Loucy (cell line): ENCODE data around the gene NECTIN4.
A peak's percentile ranks its signal among the peaks of the same experiment; 100 is the strongest.

Experiments
- H2AFZ ChIP-seq: fragments of 200-600 bp; sonication (generic); 2 replicates; pipeline ENCODE4 v1.6.0; 2016; ENCODE audit warnings: antibody characterized with exemption, mild to moderate bottlenecking, low read length, moderate library complexity
- H3F3A ChIP-seq: fragments of 200-600 bp; 2 replicates; pipeline ENCODE4 v1.6.0; 2016; ENCODE audit warnings: antibody characterized with exemption, low read depth, mild to moderate bottlenecking
- H3K27me3 ChIP-seq: fragments of 200-600 bp; sonication (generic); 2 replicates; pipeline ENCODE4 v1.6.1; 2014; ENCODE audit warnings: low read length, mild to moderate bottlenecking; ENCODE audit not compliant: insufficient read depth, poor library complexity, severe bottlenecking
- H3K36me3 ChIP-seq: fragments of 200-600 bp; sonication (generic); 2 replicates; pipeline ENCODE4 v1.6.1; 2016; ENCODE audit warnings: low read length; ENCODE audit not compliant: insufficient read depth
- H3K4me1 ChIP-seq: fragments of 200-600 bp; sonication (generic); 2 replicates; pipeline ENCODE4 v1.5.1; 2014; ENCODE audit warnings: low read length, mild to moderate bottlenecking; ENCODE audit not compliant: insufficient read depth, poor library complexity, severe bottlenecking
- H3K4me2 ChIP-seq: fragments of 200-600 bp; sonication (generic); 2 replicates; pipeline ENCODE4 v1.6.0; 2014; ENCODE audit warnings: antibody characterized with exemption, low read length, low read depth, mild to moderate bottlenecking; ENCODE audit not compliant: poor library complexity, severe bottlenecking
- H3K4me3 ChIP-seq: fragments of 200-600 bp; sonication (generic); 2 replicates; pipeline ENCODE4 v1.5.1; 2014; ENCODE audit warnings: low read length, mild to moderate bottlenecking, mixed read lengths; ENCODE audit not compliant: poor library complexity, severe bottlenecking
- H3K79me2 ChIP-seq: fragments of 200-600 bp; sonication (generic); 2 replicates; pipeline ENCODE4 v1.6.1; 2014; ENCODE audit warnings: low read length; ENCODE audit not compliant: insufficient read depth
- H3K9ac ChIP-seq: fragments of 200-600 bp; sonication (generic); 2 replicates; pipeline ENCODE4 v1.6.0; 2014; ENCODE audit warnings: mild to moderate bottlenecking, low read depth, low read length, moderate library complexity; ENCODE audit not compliant: poor library complexity, severe bottlenecking
- H3K9me2 ChIP-seq: fragments of 200-600 bp; sonication (generic); replicated peaks from 2 replicates; pipeline ENCODE4 v1.6.1; 2016; ENCODE audit warnings: low read depth, low read length, mixed read lengths
- H3K9me3 ChIP-seq: fragments of 200-600 bp; sonication (generic); 2 replicates; pipeline ENCODE4 v1.6.1; 2014; ENCODE audit warnings: mild to moderate bottlenecking, antibody characterized with exemption, low read length, low read depth; ENCODE audit not compliant: insufficient read depth
- H4K20me1 ChIP-seq: fragments of 200-600 bp; sonication (generic); 2 replicates; pipeline ENCODE4 v1.6.0; 2014; ENCODE audit warnings: antibody characterized with exemption, low read length, mild to moderate bottlenecking; ENCODE audit not compliant: insufficient read depth, poor library complexity, severe bottlenecking
- CTCF ChIP-seq: fragments of 200-600 bp; sonication (generic); conservative IDR thresholded peaks from 2 replicates; pipeline ENCODE4 v1.5.1; 2014; ENCODE audit warnings: mild to moderate bottlenecking, antibody characterized with exemption, low read length
- EZH2phosphoT487 ChIP-seq: fragments of 200-600 bp; IDR thresholded peaks from 2 replicates; pipeline ENCODE4 v1.6.1; 2018; ENCODE audit warnings: antibody characterized with exemption, mild to moderate bottlenecking, moderate library complexity, borderline replicate concordance

The NECTIN4 gene

DNA sequence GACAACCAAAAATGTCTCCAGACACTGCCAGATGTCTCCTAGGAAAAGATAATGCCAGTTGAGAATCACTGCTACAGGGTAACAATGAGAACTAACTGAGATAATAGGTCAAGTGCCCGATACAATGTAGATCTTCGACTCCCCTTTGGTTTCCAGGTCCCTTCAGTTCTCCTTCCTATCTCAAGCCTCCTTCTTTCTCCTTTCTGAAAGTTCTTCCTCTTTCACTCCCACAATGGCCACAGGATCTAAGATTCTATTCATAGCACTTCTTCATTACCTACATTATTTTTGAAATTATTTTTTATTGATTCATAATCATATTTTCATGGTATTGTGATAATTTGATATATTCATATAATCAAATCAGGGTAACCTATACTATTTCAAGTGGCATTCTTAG is 22.2 kb upstream of the NECTIN4 start:
- TF ChIP-seq CTCF = no peak
- TF ChIP-seq EZH2phosphoT487 = no peak
- Histone ChIP-seq H3K79me2 (peaks cover 85% of the 10 kb centered on the region), H3K36me3 (no peaks in the 10 kb centered on the region), H3K4me3 (peak overlapping the region; percentile 42), H4K20me1 (peaks cover 48% of the 10 kb centered on the region), H3K9me3 (no peaks in the 10 kb centered on the region), H2AFZ (no peak overlapping the region), H3K4me2 (no peak overlapping the region), H3K9ac (no peak overlapping the region), H3F3A (no peaks in the 10 kb centered on the region), H3K9me2 (no peaks in the 10 kb centered on the region), H3K4me1 (peaks cover 44% of the 10 kb centered on the region), H3K27me3 (no peaks in the 10 kb centered on the region)

GRCh38 chr1:161111117-161111516 is 21.8 kb upstream of the NECTIN4 start:
- TF ChIP-seq EZH2phosphoT487 (no peak), CTCF (no peak)
- peaks cover 85% of the 10 kb centered on the region for H3K79me2 ChIP-seq

GRCh38 chr1:161106431-161106830 is 17.1 kb upstream of the NECTIN4 start:
- Histone ChIP-seq H3K27me3 (no peaks in the 10 kb centered on the region), H2AFZ (no peak overlapping the region), H3F3A (no peaks in the 10 kb centered on the region), H3K9ac (no peak overlapping the region), H3K4me3 (no peak overlapping the region), H3K9me3 (no peaks in the 10 kb centered on the region), H3K4me1 (no peaks in the 10 kb centered on the region), H4K20me1 (peaks cover 17% of the 10 kb centered on the region), H3K79me2 (peaks cover 67% of the 10 kb centered on the region), H3K4me2 (no peak overlapping the region), H3K9me2 (no peaks in the 10 kb centered on the region), H3K36me3 (peaks cover 23% of the 10 kb centered on the region; the same call in 1 of the 2 replicates)
- TF ChIP-seq CTCF (no peak), EZH2phosphoT487 (no peak)

More at GRCh38 chr1:161111117-161111516, 21.8 kb upstream of the NECTIN4 start:
- H3K4me3 ChIP-seq = no peak overlapping the region
- H3K9me2 ChIP-seq = no peaks in the 10 kb centered on the region
- no peaks in the 10 kb centered on the region for H3K27me3 ChIP-seq
- no peak overlapping the region for H3K9ac ChIP-seq
- H3K4me1 ChIP-seq = peaks cover 40% of the 10 kb centered on the region
- peaks cover 4% of the 10 kb centered on the region; the same call in 1 of the 2 replicates for H3K36me3 ChIP-seq
- no peak overlapping the region for H2AFZ ChIP-seq
- no peak overlapping the region for H3K4me2 ChIP-seq
- H4K20me1 ChIP-seq = peaks cover 47% of the 10 kb centered on the region
- no peaks in the 10 kb centered on the region for H3F3A ChIP-seq
- H3K9me3 ChIP-seq = no peaks in the 10 kb centered on the region
